HEK293 (cell line): Measurements from ENCODE around the gene GBP5.
"Not testable (repeated sequence)": the region's sequence is repeated elsewhere in the genome, so short reads cannot be mapped to it uniquely, and the experiment has no call there.

Experiments
- CTCF ChIA-PET: fragments of 350-600 bp; formaldehyde crosslinking; extraction: SDS; loops from one replicate; lab custom pipeline; 2021; ENCODE audit warnings: antibody characterized with exemption; lab: Yijun Ruan, JAX
- POLR2A ChIA-PET: fragments of 300-600 bp; formaldehyde crosslinking; extraction: SDS; loops from one replicate; lab custom pipeline; 2020; ENCODE audit warnings: antibody characterized with exemption, inconsistent platforms; lab: Yijun Ruan, JAX
- H3K27ac ChIP-seq: fragments of 200-500 bp; sonication (Bioruptor generic); 2 replicates; pipeline ENCODE4 v1.5.1; 2014; ENCODE audit warnings: low read depth, low read length, control low read depth, inconsistent platforms; ENCODE audit errors: extremely low read depth
- H3K36me3 ChIP-seq, 2 experiments: fragments of 200-500 bp in 1 of 2; sonication (Bioruptor generic) in 1 of 2; 1 replicate in 1 of 2; 2 replicates in 1 of 2; pipeline ENCODE4 v1.5.1; 2014 to 2017; ENCODE audit warnings: inconsistent platforms in 2 of 2, low read length in 2 of 2; ENCODE audit not compliant: control insufficient read depth in 2 of 2, insufficient read depth in 1 of 2
- H3K4me1 ChIP-seq: fragments of 200-500 bp; sonication (Bioruptor generic); 2 replicates; pipeline ENCODE4 v1.5.1; 2014; ENCODE audit warnings: mild to moderate bottlenecking, low read length, inconsistent platforms; ENCODE audit not compliant: control insufficient read depth, insufficient read depth
- H3K4me3 ChIP-seq: 2 replicates; pipeline ENCODE4 v1.5.1; 2011; ENCODE audit warnings: low read depth, mild to moderate bottlenecking, control low read depth, low read length, moderate library complexity
- H3K9me3 ChIP-seq: fragments of 200-500 bp; sonication (Bioruptor generic); 2 replicates; pipeline ENCODE4 v1.5.1; 2014; ENCODE audit warnings: low read depth, low read length, inconsistent platforms; ENCODE audit not compliant: control insufficient read depth, insufficient read depth
- GLI4 ChIP-seq: fragments of 450-650 bp; formaldehyde crosslinking; IDR thresholded peaks from 2 replicates; pipeline ENCODE4 v1.5.1; 2016; ENCODE audit warnings: missing biosample characterization, missing genetic modification characterization
- HOXA7 ChIP-seq: sonication (generic); formaldehyde crosslinking; IDR thresholded peaks from 2 replicates; pipeline ENCODE4 v1.8.1; 2022; ENCODE audit warnings: missing genetic modification reagents, borderline replicate concordance
- KLF1 ChIP-seq: fragments of 450-650 bp; formaldehyde crosslinking; IDR thresholded peaks from 2 replicates; pipeline ENCODE4 v1.5.1; 2016; ENCODE audit warnings: missing biosample characterization, missing genetic modification characterization
- OVOL3 ChIP-seq: fragments of 450-650 bp; formaldehyde crosslinking; IDR thresholded peaks from 2 replicates; pipeline ENCODE4 v1.5.1; 2016; ENCODE audit warnings: missing biosample characterization, missing genetic modification characterization
- ZNF174 ChIP-seq: fragments of 450-650 bp; formaldehyde crosslinking; IDR thresholded peaks from 2 replicates; pipeline ENCODE4 v1.5.0; 2017; ENCODE audit warnings: missing biosample characterization, mild to moderate bottlenecking, missing genetic modification characterization
- ZNF211 ChIP-seq: fragments of 450-650 bp; formaldehyde crosslinking; IDR thresholded peaks from 2 replicates; pipeline ENCODE4 v1.5.1; 2016; ENCODE audit warnings: low read depth, missing biosample characterization, missing genetic modification characterization
- ZNF23 ChIP-seq: fragments of 450-650 bp; formaldehyde crosslinking; IDR thresholded peaks from 2 replicates; pipeline ENCODE4 v1.5.1; 2016; ENCODE audit warnings: missing biosample characterization, missing genetic modification characterization, borderline replicate concordance
- ZNF335 ChIP-seq: fragments of 450-650 bp; formaldehyde crosslinking; conservative IDR thresholded peaks from 2 replicates; pipeline ENCODE4 v1.5.1; 2016; ENCODE audit warnings: missing biosample characterization, missing genetic modification characterization
- ZNF561 ChIP-seq: fragments of 450-650 bp; IDR thresholded peaks from 2 replicates; pipeline ENCODE4 v1.5.1; 2018; ENCODE audit warnings: missing biosample characterization, missing genetic modification characterization, borderline replicate concordance
- ZNF658 ChIP-seq: fragments of 450-650 bp; formaldehyde crosslinking; IDR thresholded peaks from 2 replicates; pipeline ENCODE4; 2016; ENCODE audit warnings: missing biosample characterization, missing genetic modification characterization
- TF ChIP-seq, protein P1 (sequence below): fragments of 450-650 bp; formaldehyde crosslinking; IDR thresholded peaks from 2 replicates; pipeline ENCODE4 v1.5.1; 2017; ENCODE audit warnings: missing biosample characterization, mild to moderate bottlenecking, missing genetic modification characterization, moderate library complexity
- TF ChIP-seq, protein P2 (sequence below): fragments of 450-650 bp; formaldehyde crosslinking; IDR thresholded peaks from 2 replicates; pipeline ENCODE4 v1.5.1; 2016; ENCODE audit warnings: missing biosample characterization, missing genetic modification characterization, borderline replicate concordance
- TF ChIP-seq, protein P3 (sequence below): fragments of 450-650 bp; formaldehyde crosslinking; IDR thresholded peaks from 2 replicates; pipeline ENCODE4; 2016; ENCODE audit warnings: missing biosample characterization, missing genetic modification characterization
- TF ChIP-seq, protein P4 (sequence below): IDR thresholded peaks from 2 replicates; pipeline ENCODE4 v1.6.1; 2011; ENCODE audit warnings: mild to moderate bottlenecking, low read depth, low read length, borderline replicate concordance

The GBP5 gene

DNA sequence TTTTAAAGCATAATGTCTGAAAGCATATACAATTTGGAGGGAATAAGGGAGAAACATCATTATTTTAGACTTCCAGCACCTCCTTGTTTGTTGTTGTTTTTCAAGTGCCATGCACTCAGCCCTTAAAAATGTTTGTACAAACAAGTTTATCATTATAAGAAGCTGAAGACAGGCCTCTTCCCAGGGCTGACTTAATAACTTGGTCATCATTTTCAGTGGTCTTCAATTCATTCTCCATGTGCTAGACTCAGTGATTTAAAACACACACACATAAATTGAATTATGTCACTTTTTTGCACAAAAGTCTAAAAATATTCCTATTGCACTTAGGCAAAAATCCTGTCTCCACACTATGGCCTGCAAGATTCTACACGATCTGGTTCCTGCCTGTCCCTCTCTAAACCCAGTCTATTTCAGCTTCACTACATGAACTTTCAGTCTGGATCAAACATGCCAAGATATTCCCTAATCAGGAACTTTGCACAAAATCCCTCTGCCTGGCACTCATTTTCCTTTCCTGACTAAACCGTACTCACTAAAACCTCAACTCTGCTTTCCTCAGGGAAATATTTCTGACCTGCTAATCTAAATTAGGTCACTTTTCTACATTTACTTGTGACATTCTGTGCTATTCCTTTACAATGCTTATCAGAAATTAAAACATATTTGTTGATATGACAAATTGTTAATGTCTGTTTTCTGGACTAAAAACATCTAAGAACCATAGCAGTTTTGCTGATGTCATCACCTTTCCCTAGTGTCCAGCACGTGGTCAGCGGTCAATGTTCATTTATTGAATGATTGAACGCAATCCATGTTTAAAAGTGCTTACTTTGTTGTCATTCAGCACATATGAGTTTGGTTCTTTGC lies 14.8 kb upstream of the GBP5 start (continued):
- TF ChIP-seq, protein P1, sequence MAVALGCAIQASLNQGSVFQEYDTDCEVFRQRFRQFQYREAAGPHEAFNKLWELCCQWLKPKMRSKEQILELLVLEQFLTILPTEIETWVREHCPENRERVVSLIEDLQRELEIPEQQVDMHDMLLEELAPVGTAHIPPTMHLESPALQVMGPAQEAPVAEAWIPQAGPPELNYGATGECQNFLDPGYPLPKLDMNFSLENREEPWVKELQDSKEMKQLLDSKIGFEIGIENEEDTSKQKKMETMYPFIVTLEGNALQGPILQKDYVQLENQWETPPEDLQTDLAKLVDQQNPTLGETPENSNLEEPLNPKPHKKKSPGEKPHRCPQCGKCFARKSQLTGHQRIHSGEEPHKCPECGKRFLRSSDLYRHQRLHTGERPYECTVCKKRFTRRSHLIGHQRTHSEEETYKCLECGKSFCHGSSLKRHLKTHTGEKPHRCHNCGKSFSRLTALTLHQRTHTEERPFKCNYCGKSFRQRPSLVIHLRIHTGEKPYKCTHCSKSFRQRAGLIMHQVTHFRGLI (tag by site-specific recombination) = no peak
- TF ChIP-seq KLF1 (tag by site-specific recombination) = no peak

DNA sequence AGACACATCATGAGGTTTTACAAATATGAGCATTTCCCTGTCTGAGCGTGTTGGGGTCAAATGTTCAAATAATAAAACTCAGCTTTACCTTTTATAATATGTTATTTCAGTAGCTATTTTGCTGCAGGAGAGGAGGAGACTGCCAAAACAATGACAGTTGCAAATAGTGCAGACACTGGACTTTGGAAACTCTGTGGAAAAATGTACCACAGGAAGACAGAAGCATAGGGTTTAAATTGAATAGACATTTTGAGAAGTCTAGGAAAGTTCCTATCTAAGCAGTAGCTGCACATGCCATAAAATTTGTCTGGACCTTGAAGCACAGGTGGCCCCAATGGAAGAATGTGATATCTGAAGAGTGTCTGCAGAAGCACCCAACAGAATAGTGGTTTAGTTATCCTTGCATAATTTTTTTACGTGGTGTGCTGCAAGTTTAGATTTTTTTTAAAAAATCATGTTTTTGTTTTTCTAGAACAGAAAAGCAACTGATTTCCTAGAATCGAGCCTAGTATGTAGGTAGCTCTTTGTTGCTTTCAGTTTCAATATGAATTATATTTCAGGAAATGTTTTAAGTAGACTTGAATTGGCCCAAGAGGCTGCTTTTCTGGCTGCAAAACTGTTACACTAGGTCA lies 14.0 kb upstream of the GBP5 start:
- CTCF ChIA-PET = interaction anchor here (0.7 to 1.0 kb wide), 2 partner anchors 72 to 303 kb away, joined by 3 to 5 read pairs; no protein-coding TSS in a partner anchor
- Histone ChIP-seq H3K27ac (no peak overlapping the region), H3K4me3 (no peak overlapping the region), H3K36me3 (no peaks in the 10 kb centered on the region), H3K9me3 (no peaks in the 10 kb centered on the region), H3K4me1 (no peaks in the 10 kb centered on the region)
- no peak for TF ChIP-seq HOXA7 (CRISPR knock-in tag)
- TF ChIP-seq, protein P2, sequence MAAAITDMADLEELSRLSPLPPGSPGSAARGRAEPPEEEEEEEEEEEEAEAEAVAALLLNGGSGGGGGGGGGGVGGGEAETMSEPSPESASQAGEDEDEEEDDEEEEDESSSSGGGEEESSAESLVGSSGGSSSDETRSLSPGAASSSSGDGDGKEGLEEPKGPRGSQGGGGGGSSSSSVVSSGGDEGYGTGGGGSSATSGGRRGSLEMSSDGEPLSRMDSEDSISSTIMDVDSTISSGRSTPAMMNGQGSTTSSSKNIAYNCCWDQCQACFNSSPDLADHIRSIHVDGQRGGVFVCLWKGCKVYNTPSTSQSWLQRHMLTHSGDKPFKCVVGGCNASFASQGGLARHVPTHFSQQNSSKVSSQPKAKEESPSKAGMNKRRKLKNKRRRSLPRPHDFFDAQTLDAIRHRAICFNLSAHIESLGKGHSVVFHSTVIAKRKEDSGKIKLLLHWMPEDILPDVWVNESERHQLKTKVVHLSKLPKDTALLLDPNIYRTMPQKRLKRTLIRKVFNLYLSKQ (tag by site-specific recombination) = no peak
- no peak for TF ChIP-seq ZNF211 (tag by site-specific recombination)
- TF ChIP-seq ZNF23 = no peak
- no peak for TF ChIP-seq OVOL3
- no peak for TF ChIP-seq ZNF658
- TF ChIP-seq GLI4 = no peak
- no peak for TF ChIP-seq ZNF335 (tag by site-specific recombination)
- POLR2A ChIA-PET = no interaction called here

DNA sequence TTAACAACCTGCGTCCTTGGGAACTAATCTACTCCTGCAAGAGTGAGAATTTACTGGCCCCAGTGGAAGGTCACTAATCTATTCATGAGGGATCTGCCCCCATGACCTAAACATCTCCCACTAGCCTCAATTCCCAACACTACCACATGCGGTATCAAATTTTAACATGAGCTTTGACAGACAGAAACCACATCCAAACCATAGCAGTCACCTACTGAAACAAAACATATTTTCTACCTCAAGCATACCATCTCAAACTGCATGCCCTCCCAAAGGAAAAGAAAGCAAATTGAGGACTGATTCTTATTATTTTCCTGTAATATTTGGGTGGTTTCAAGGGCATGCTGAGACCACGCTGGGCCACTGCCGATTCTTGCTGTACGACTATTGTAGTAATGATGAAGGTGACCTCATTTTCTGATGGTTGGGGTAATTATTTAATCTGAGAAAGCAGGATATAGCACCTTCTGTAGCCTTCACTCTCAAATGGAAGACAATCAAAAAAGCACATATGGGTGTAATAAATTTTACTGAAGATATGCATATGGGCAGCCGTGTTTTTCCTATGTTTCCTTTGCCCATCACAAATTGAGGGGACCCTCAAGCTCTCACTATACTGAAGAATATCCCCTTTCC lies 13.2 kb upstream of the GBP5 start:
- Histone ChIP-seq H3K9me3 (no peaks in the 10 kb centered on the region), H3K4me1 (no peaks in the 10 kb centered on the region), H3K27ac (no peak overlapping the region), H3K36me3 (no peaks in the 10 kb centered on the region), H3K4me3 (no peak overlapping the region)
- ChIA-PET POLR2A (no interaction called here), CTCF (interaction anchor here (1.0 kb wide), 1 partner anchor 302 kb away, joined by 5 read pairs; no protein-coding TSS in a partner anchor)
- TF ChIP-seq, protein P3, sequence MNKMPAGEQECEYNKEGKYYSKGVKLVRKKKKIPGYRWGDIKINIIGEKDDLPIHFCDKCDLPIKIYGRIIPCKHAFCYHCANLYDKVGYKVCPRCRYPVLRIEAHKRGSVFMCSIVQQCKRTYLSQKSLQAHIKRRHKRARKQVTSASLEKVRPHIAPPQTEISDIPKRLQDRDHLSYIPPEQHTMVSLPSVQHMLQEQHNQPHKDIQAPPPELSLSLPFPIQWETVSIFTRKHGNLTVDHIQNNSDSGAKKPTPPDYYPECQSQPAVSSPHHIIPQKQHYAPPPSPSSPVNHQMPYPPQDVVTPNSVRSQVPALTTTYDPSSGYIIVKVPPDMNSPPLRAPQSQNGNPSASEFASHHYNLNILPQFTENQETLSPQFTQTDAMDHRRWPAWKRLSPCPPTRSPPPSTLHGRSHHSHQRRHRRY (tag by site-specific recombination) = no peak
- TF ChIP-seq ZNF561 (tag by site-specific recombination) (no peak), ZNF174 (tag by site-specific recombination) (no peak)
- TF ChIP-seq, protein P4, sequence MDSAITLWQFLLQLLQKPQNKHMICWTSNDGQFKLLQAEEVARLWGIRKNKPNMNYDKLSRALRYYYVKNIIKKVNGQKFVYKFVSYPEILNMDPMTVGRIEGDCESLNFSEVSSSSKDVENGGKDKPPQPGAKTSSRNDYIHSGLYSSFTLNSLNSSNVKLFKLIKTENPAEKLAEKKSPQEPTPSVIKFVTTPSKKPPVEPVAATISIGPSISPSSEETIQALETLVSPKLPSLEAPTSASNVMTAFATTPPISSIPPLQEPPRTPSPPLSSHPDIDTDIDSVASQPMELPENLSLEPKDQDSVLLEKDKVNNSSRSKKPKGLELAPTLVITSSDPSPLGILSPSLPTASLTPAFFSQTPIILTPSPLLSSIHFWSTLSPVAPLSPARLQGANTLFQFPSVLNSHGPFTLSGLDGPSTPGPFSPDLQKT = no peak

DNA sequence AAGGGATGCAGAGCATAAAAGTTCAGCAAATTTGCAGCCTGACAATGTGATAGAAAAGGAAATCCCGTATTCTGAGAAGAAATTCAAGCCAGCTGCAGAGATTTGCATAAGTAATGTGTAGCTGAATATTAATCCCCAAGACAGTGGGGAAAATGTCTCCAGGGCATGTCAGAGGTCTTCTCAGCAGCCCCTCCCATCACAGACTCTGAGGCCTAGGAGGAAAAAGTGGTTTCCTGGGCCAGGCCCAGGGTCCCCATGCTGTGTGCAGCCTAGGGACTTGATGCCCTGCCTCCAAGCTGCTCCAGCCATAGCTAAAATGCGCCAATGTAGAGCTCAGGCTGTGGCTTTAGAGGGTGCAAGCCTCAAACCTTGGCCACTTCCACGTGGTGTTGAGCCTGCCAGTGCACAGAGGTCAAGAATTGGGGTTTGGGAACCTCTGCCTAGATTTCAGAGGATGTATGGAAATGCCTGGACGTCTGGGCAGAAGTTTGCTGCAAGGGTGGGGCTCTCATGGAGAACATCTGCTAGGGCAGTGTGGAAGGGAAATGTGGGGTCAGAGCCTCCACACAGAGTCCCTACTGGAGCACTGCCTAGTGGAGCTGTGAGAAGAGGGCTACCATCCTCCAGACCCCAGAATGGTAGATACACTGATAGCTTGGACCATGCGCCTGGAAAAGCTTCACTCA lies 11.6 kb upstream of the GBP5 start:
- POLR2A ChIA-PET, CTCF ChIA-PET, H3K4me3 ChIP-seq, H3K36me3 ChIP-seq, H3K27ac ChIP-seq, H3K9me3 ChIP-seq, H3K4me1 ChIP-seq: not testable (repeated sequence)
